GM23248 (cell line): Measurements from ENCODE around the gene FAM20C.

Experiments
- EZH2 ChIP-seq: fragments of 200-600 bp; sonication (generic); IDR thresholded peaks from 2 replicates; pipeline ENCODE4 v1.6.1; 2018; ENCODE audit warnings: antibody characterized with exemption, mild to moderate bottlenecking; ENCODE audit not compliant: insufficient read depth, poor library complexity, severe bottlenecking
- EZH2phosphoT487 ChIP-seq: fragments of 200-600 bp; sonication (generic); IDR thresholded peaks from 2 replicates; pipeline ENCODE4 v1.6.1; 2018; ENCODE audit warnings: antibody characterized with exemption, moderate library complexity, mild to moderate bottlenecking, low read depth; ENCODE audit not compliant: insufficient read depth

DNA sequence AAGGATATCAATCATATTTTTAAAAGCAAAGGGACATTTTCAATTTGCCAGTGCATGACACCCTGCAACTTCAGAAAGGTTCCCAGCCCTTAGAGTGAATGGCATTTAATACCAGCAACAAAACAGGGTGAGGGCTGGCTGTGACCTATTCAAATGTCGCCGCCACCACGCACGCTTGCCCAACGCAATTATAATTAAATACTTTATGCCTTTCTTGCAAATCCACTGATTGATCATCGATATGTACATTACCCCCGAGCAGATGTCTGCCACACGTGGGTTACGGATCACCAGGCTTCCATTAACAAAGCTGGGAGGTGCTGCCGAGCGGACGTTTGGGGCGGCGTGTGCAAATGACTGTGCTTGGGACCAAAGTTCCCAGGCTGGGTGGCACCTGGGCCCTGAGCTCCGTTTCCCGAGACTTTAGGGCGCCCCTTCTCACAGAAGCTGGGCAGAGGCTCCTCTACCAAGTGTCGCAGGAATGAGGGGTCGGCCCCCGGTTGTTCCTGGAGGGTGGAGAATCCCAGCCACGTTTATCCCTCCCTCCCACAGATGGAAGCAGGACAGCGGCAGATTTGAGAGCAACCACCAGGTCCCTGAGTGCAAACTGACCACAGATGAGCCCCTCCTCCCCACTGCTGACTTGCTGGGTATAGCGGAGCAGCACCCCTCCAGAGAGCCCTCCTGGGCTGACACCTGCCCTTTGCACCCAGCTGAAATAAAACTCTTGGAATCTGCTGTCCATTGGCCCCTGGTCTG lies 101.5 kb downstream of the FAM20C start:
- TF ChIP-seq EZH2, result no peak
- TF ChIP-seq EZH2phosphoT487, result no peak
